Renal cortex interstitium (tissue), 15 donors: ENCODE results near the gene FAH. TPM values are rescaled to one million over a fixed set of nuclear protein-coding genes. Genes with fewer than 3 reads are reported as not detected.
"Not testable (repeated sequence)": the region's sequence is repeated elsewhere in the genome, so short reads cannot be mapped to it uniquely, and the experiment has no call there.

Source experiments
- DNase-seq, 11 donors: peaks; one replicate each; pipeline ENCODE4 v3.0.0-alpha.2; 2013; ENCODE audit warnings: low read depth in 9 of 11, low spot score in 4 of 11; ENCODE audit errors: extremely low read depth in 1 of 11
- long read RNA-seq, 16 experiments: transcript quantifications; one replicate each; lab custom pipeline, GENCODE V29; 2026
- polyA plus RNA-seq, 3 donors: library from polyadenylated mRNA; unstranded; fragments of 120-200 nt; gene quantifications; one replicate each; pipeline ENCODE4 v1.2.1, GENCODE V29; 2013; ENCODE audit not compliant: insufficient read length in 3 of 3

FAH gene
- 10 to 100 TPM; 39.1 to 44.2 (median 39.3) TPM for polyA plus RNA-seq
- long read RNA-seq, donor 1, partial matches to known transcripts: 0 of 11 reads
- long read RNA-seq, donor 1, other reads (novel, unspliced or antisense): 0 of 11 reads
- long read RNA-seq, donor 2, partial matches to known transcripts: 0 of 5 reads
- long read RNA-seq, donor 2, other reads (novel, unspliced or antisense): 0 of 5 reads
- long read RNA-seq, donor 3, transcript FAH-213 (14 exons, 1,549 nt): major isoform, 10 of 21 reads
- long read RNA-seq, donor 3, partial matches to known transcripts: 6 of 21 reads
- long read RNA-seq, donor 3, other reads (novel, unspliced or antisense): 0 of 21 reads
- long read RNA-seq, donor 4, partial matches to known transcripts: 0 of 6 reads
- long read RNA-seq, donor 4, other reads (novel, unspliced or antisense): 0 of 6 reads
- long read RNA-seq, donor 5: 0 reads
- long read RNA-seq, donor 6, transcript FAH-202 (15 exons, 2,152 nt): major isoform, 6 of 11 reads
- long read RNA-seq, donor 6, partial matches to known transcripts: 0 of 11 reads
- long read RNA-seq, donor 6, other reads (novel, unspliced or antisense): 0 of 11 reads
- long read RNA-seq, donor 7, transcript FAH-213 (14 exons, 1,549 nt): minor isoform, 5 of 14 reads
- long read RNA-seq, donor 7, transcript FAH-202 (15 exons, 2,152 nt): major isoform, 7 of 14 reads
- long read RNA-seq, donor 7, partial matches to known transcripts: 0 of 14 reads
- long read RNA-seq, donor 7, other reads (novel, unspliced or antisense): 0 of 14 reads
- long read RNA-seq, donor 8: 0 reads
- long read RNA-seq, donor 9, transcript FAH-213 (14 exons, 1,549 nt): major isoform, 5 of 14 reads
- long read RNA-seq, donor 9, partial matches to known transcripts: 6 of 14 reads
- long read RNA-seq, donor 9, other reads (novel, unspliced or antisense): 0 of 14 reads
- long read RNA-seq, donor 10, partial matches to known transcripts: 0 of 10 reads
- long read RNA-seq, donor 10, other reads (novel, unspliced or antisense): 0 of 10 reads
- long read RNA-seq, donor 11, transcript FAH-213 (14 exons, 1,549 nt): major isoform, 7 of 14 reads
- long read RNA-seq, donor 11, partial matches to known transcripts: 0 of 14 reads
- long read RNA-seq, donor 11, other reads (novel, unspliced or antisense): 0 of 14 reads
- long read RNA-seq, donor 12, partial matches to known transcripts: 0 of 3 reads
- long read RNA-seq, donor 12, other reads (novel, unspliced or antisense): 0 of 3 reads
- long read RNA-seq, donor 13: 0 reads
- long read RNA-seq, donor 14, transcript FAH-201 (15 exons, 1,471 nt): major isoform, 7 of 13 reads
- long read RNA-seq, donor 14, partial matches to known transcripts: 0 of 13 reads
- long read RNA-seq, donor 14, other reads (novel, unspliced or antisense): 0 of 13 reads
- long read RNA-seq, donor 15, transcript FAH-213 (14 exons, 1,549 nt): major isoform, 5 of 6 reads
- long read RNA-seq, donor 15, partial matches to known transcripts: 0 of 6 reads
- long read RNA-seq, donor 15, other reads (novel, unspliced or antisense): 0 of 6 reads
- long read RNA-seq, donor 16, transcript FAH-201 (15 exons, 1,471 nt): minor isoform, 5 of 29 reads
- long read RNA-seq, donor 16, transcript FAH-213 (14 exons, 1,549 nt): major isoform, 17 of 29 reads
- long read RNA-seq, donor 16, partial matches to known transcripts: 0 of 29 reads
- long read RNA-seq, donor 16, other reads (novel, unspliced or antisense): 0 of 29 reads

DNA sequence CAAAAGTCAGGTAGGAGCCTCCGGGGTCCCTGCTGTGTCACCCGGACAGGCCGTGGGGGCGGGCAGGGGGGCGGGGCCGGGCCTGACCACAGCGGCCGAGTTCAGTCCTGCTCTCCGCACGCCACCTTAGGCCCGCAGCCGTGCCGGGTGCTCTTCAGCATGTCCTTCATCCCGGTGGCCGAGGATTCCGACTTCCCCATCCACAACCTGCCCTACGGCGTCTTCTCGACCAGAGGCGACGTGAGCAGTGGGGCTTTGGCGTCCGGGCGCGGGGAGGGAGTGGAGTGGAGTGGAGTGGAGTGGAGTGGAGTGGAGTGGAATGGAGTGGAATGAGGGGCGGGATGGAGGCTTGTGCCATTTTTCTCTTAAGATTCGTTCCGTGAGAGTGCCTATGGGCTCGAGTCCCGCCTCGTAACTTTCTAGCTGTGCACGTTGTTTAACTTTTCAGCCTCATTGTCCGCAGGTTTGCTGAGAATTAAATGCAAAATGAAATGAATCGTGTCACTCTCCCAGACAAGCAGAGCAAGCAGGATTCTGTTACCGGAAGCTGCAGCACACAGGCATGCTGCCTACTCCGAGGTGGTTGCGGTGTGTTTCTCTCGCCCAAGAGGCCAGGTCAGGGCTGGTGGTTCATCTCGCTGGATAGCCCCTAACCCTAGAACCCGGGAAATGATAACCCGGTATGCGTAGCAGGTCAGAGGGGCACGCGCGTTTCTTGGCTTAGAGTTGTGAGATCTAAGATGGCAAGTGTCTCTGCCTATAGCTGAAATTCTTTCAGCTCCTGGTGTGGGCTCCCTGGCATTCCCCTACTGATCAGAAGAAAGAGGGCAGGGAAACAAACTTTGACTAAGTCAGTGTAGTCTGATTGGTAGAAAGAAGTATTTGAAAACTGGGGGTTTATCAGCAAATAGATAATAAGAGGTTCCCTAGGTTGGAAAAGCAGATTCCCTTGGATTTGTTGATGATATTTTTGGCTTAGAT is at the start of gene FAH:
Gene FAH, plus strand, starts transcription at position 104 of the 981 bp plus-strand sequence. Its CDS starts 56 bp downstream, at position 160.
- peak in 9 of 11 donors; percentile 17 to 58 (median 39) for DNase-seq

DNA sequence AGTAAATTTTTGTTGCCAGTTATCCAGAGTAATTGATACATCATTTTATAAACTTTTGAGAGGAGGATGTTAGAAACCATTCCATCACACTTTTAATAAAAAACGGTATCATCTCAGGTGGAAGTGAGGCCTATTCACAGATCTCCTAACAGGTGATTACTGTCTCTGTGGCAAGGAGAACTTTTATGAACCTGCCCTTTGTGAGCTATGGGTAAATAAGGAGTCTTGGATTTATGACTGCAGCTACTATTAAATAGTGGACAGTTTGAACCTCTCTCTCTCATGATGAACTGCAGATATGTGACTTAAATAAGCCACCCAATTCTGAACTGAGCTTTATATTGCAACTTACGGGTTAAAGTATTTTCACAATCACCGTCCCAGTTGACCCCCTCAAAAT is 47.6 kb upstream of the FAH start:
- DNase-seq: no peak

DNA sequence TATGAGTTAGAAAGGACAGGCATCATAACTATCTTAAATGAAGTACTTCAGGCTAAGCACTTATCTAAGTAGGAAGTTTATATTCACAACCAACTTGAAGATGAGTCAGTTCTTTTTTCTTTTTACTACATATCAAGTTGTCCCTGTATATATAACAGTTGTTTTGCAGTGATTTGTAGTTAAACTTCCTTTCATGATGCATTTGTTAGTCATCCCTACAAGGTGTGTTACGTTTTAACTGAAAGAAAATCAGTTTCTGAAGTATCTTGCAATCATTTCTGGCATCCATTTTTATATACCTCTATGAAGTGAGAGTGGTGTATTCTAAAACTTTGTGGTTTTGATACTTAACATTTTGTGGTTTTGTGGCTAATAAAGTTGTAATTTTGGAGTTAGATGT is 47.2 kb upstream of the FAH start:
- DNase-seq: no peak

DNA sequence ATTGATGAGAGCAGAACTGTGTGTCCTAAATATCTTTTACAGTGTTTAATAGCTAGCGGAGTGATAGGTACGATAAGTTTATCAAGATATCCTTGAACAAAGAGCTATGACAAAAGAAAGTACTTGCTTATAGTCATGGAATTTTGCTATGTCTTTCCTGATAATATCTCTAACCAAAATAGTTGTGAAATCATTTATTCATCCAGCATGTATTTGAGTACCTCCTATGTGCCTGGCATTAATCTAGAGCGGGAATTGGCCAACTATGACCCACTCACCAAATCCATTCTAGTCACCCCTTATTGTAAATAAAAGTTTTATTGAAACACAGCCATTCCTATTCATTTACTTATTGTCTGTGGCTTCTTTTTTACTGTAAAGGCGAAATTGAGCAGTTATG is 46.7 kb upstream of the FAH start:
- DNase-seq: no peak

DNA sequence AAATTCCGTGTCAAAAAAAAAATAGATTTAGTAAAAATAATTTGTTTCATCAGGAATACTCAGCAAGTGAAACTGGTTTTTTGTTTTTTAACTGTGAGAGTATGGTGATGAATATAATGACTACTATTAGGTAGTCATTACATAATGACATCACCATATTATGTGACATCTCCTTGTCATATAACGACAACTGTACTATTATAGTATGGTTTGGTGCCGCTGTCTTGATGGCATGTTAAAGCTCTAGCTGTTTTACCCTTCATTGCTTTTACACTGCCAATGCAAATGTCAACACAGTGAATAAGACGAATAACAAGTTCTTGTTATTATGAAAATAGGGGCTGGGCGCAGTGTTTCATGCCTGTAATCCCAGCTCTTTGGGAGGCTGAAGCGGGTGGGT is 45.6 kb upstream of the FAH start:
- no peak for DNase-seq

DNA sequence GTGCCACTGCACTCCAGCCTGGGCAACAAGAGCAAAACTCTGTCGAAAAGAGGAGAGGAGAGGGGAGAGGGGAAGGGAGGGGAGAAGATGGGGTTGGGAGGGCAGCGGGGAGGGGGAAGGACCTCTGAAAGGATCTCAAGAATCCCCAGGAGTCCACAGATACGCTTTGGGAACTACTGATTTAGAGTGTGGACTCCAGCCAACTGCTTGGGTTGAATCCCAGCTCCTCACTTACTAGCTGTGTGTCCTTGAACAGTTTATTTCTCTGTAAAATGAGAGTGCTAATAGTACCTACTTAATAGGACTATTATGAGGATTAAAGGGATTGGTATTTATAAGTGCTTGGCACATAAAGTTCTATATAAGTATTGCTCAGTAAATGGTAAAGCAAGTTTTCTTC is 45.0 kb upstream of the FAH start:
- no peak for DNase-seq

DNA sequence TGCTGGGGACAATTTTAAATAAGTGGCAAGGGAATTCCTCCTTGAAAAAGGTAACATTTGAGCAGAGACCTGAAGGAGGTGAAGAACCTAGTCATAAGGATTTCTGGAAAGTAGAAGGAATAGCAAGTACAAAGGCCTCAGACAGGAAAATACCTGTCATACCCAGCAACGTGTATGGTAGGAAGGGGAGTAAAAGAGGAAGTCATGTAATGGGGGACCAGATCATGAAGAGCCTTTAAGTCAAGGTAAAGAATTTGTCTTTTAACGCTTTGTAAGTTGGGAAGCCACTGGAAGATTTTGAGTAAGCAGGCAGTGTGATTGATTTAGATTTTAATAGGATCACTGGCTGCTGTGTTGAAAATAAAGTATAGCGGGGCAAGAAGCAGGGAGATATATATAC is 43.4 kb upstream of the FAH start:
- no peak for DNase-seq

DNA sequence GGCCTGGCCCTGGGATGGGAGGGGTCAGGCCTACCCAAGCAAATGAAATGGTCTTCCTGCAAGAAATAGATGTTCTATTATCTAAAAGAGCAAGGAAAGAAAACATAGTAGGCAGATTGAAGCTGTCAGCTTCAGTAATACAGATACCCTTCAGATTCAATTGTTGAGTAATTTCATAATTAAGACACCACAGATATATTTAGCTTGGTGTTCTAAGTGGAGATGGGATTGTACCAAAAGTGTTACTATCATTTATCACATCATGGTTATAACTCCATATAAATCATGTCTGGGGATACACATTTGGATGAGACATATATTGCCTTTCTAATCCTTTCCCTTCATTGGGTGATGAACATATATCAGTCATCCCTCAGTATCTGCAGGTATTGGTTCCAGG is 41.9 kb upstream of the FAH start:
- DNase-seq: no peak

DNA sequence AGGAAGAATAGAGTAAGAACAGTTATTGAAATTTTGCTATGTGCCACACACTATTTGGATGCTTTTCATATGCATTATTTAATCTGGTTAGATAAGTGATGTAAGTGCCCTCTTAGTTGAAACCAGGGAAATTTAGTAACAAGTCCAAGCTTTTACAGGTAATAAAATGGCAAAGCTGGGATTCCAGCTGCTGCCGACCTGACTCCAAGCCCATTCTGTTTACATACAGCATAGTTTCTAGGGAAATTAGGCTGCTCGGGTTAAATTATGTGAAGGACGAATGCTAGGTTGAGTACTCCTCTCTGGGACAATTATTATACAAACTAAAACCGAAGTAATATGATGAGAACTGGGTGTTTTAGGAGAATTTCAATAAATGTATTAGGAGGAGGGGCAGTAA is 38.7 kb upstream of the FAH start:
- DNase-seq: no peak

DNA sequence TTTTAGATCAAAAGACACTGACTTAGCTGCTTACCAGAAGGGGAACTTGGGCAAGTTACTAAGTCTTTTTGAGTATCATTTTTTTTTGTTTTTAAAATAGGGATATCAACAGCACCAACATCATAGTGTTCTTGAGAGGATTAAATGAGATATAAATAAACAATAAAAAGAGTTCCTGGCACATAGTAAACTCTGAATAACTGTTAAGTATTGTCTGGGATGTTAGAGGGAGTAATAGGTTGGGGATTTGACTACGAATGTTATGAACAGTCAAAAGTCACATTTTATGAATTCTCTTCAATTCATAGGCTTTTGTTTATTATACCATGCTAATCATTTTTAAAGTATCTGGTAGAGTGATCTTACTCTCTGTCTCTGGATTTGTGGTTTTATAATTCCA is 37.8 kb upstream of the FAH start:
- DNase-seq: no peak

DNA sequence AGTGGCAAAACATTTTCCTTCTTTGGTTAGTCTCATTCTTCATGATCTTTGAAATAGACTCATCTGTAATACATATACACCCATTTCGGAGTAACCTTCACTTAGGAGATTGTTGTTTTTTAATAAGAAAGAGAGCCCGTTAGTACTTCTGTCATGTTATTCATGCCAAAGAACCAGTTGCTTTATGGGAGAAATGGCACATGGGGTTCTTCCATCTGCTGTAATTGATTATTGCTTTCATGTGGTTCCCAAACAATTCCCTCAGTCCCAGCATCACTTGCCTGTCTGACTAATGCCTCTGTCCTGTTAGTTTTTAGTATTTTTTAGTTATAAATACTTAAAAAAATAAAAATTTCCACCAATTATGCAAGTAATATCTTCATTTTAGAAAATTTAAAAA is 33.8 kb upstream of the FAH start:
- DNase-seq: no peak

DNA sequence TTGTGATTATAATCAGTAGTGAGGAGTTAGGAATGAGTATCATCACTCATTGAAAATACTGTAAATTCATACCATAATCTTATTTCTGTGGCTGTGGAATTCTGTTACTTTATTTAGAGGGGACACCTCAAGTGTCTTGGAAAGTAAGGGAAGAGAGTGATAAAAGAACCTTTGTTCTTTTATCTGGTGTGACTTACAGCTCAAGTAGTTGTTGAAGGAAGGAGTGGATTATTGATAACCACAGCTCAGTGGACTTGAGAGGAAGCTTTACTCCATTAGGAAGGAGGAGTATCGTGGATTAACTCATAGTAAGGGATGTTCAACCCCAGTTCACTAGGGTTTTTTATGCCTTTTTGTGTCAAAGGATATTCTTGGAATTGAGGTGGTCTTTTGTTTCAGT is 32.2 kb upstream of the FAH start:
- DNase-seq: no peak

DNA sequence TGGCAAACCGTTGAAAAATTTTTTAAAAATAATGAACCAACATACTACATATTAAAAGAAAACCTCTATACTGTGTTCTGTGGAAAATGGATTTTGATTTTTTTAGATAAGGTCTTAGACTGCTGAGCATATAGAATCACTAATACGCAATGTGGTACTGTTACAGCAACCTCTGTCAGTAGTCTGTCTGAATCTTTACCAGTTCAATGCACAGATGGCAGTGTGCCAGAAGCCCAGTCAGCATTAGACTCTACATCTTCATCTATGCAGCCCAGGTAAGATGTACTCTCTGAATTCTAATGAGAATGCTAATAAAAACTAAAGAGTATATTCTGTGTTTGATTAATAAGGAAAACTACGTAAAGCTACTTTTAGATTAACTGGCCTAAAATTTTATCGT is 31.3 kb upstream of the FAH start:
- peak in 1 of 11 donors; percentile 6 for DNase-seq

DNA sequence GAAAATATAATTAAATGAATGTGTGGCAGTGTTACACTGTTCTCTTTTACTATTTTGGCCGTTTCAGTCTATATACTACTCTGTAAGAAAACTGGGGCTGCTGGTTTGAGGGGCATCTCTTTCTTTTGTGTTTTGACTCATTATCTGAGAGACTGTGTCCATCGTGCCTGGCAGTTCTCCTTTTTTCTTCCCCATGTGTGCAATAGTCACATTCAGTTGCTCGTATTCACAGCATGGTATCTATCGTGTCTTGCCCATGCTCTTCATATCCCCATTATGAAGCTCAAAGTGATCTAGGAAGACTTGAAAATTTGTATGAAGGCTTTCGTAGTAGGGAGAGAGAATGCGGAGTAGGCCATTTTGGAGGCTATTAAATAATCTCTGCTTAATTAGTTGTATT is 29.8 kb upstream of the FAH start:
- DNase-seq: no peak

DNA sequence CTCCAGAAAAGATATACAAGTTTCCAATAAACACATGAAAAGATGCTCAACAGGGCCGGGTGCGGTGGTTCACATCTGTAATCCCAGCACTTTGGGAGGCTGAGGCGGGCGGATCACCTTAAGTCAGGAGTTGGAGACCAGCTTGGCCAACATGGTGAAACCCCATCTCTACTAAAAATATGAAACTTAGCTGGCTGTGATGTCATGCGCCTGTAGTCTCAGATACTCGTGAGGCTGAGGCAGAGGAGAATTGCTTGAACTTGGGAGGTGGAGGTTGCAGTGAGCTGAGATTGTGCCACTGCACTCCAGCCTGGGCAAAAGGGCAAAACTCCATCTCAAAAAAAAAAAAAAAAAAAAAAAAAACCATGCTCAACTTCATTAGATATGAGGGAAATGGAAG is 25.5 kb upstream of the FAH start:
- DNase-seq: not testable (repeated sequence)

DNA sequence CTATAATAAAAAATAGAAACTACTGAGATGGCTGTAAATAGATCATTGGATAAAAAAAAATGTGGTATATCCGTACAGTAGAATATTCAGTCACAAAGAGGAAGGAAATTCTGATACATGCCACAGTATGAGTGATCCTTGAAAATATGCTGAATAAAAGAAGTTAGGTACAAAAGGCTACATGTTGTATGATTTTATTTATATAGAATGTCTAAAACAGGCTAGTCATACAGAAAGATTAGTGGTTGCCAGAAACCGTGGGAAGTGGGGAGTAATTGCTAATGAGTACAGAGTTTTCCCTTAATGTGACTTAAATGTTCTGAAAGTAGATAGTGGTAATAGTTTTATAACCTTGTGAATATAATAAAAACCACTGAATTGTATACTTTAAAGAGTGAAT is 24.9 kb upstream of the FAH start:
- DNase-seq: no peak

DNA sequence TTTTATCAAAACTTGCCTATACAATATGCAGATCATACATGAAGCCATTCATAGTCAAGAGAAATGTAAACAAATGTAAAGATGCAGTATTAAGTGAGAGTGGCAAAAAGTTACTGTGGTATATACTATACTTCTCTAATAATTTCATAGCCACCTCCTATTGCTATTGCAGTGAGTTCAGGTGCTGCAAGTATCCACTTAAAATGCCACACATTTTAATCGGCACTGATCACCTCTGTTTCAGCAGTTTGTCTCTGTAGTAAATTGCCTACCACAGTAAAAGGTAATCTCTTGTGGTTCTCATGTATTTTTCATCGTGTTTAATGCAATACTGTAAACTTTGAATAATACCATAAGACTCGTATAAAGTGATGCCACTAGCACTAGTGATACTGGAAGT is 20.4 kb upstream of the FAH start:
- no peak for DNase-seq
